CD4-positive, alpha-beta memory T cell (primary cell): ENCODE measurements around the gene ULK4. TPM values are rescaled to one million over a fixed set of nuclear protein-coding genes. Genes with fewer than 3 reads are reported as not detected.
"Not testable (repeated sequence)": the region's sequence is repeated elsewhere in the genome, so short reads cannot be mapped to it uniquely, and the experiment has no call there.

Source experiments
- CTCF ChIA-PET: fragments of 350-600 bp; sonication (Branson Sonifier 250); formaldehyde crosslinking; loops from one replicate; lab custom pipeline; 2021; ENCODE audit warnings: inconsistent platforms; ENCODE audit not compliant: partially characterized antibody; lab: Charles Lee
- POLR2A ChIA-PET: fragments of 350-600 bp; sonication (Branson Sonifier 250); formaldehyde crosslinking; loops from one replicate; lab custom pipeline; 2021; ENCODE audit not compliant: partially characterized antibody; lab: Charles Lee
- DNase-seq, 5 donors: peaks; one replicate each; pipeline versions ENCODE4 v3.0.0 to v3.0.0-alpha.2; 2020 to 2022; ENCODE audit warnings: mixed read lengths in 1 of 5
- H3K27ac ChIP-seq: one replicate; pipeline ENCODE4 v1.7.0; 2013; ENCODE audit warnings: low read depth, low read length
- H3K27me3 ChIP-seq: 2 replicates; pipeline ENCODE4 v1.7.0; 2013; ENCODE audit warnings: mild to moderate bottlenecking, low read length, moderate library complexity; ENCODE audit not compliant: insufficient read depth
- H3K36me3 ChIP-seq: 2 replicates; pipeline ENCODE4 v1.7.0; 2013; ENCODE audit warnings: mild to moderate bottlenecking, low read length, moderate library complexity; ENCODE audit not compliant: insufficient read depth
- H3K4me1 ChIP-seq: 2 replicates; pipeline ENCODE4 v1.7.0; 2013; ENCODE audit warnings: mild to moderate bottlenecking, low read length, moderate library complexity; ENCODE audit not compliant: insufficient read depth
- H3K4me3 ChIP-seq, 2 donors: one replicate each; pipeline ENCODE4 v1.7.0; 2013; ENCODE audit warnings: low read length in 2 of 2, mild to moderate bottlenecking in 1 of 2
- H3K9me3 ChIP-seq, 2 donors: one replicate each; pipeline ENCODE4 v1.7.0; 2013; ENCODE audit warnings: low read length in 2 of 2, control low read depth in 1 of 2; ENCODE audit not compliant: control insufficient read depth in 1 of 2
- H3K27ac Mint-ChIP-seq, 7 donors: one replicate each; pipeline ENCODE4 v1.8.0; 2020 to 2021; ENCODE audit warnings: mixed read lengths in 7 of 7, mild to moderate bottlenecking in 6 of 7, inconsistent platforms in 3 of 7, moderate library complexity in 3 of 7
- H3K27me3 Mint-ChIP-seq, 2 donors: one replicate each; pipeline ENCODE4 v1.8.0; 2020 to 2021; ENCODE audit warnings: mixed read lengths in 2 of 2
- H3K36me3 Mint-ChIP-seq, 2 donors: one replicate each; pipeline ENCODE4 v1.8.0; 2020 to 2021; ENCODE audit warnings: mixed read lengths in 2 of 2, inconsistent platforms in 1 of 2, mild to moderate bottlenecking in 1 of 2
- H3K4me1 Mint-ChIP-seq, 4 donors: one replicate each; pipeline ENCODE4 v1.8.0; 2020 to 2021; ENCODE audit warnings: mixed read lengths in 4 of 4, mild to moderate bottlenecking in 1 of 4
- H3K4me3 Mint-ChIP-seq, 8 donors: one replicate each; pipeline ENCODE4 v1.8.0; 2020 to 2021; ENCODE audit warnings: mixed read lengths in 8 of 8, mild to moderate bottlenecking in 7 of 8, moderate library complexity in 6 of 8, inconsistent platforms in 3 of 8
- H3K9me3 Mint-ChIP-seq, 8 donors: one replicate each; pipeline ENCODE4 v1.8.0; 2020 to 2021; ENCODE audit warnings: mixed read lengths in 8 of 8, mild to moderate bottlenecking in 5 of 8, inconsistent platforms in 3 of 8, moderate library complexity in 1 of 8
- intact Hi-C: fragments of 100-400 bp; cut with micrococcal nuclease; formaldehyde crosslinking; loops from one replicate; pipeline ENCODE4 v1.15.1; 2023
- polyA plus RNA-seq, 2 donors: library from polyadenylated mRNA; unstranded; fragments of 300-500 nt; fragmentation: Illumina TruSeq; gene quantifications; one replicate each; pipeline ENCODE4 v1.2.3, GENCODE V29; 2021
- total RNA-seq, 2 experiments: library from RNA; stranded (reverse); gene quantifications; one replicate each; pipeline ENCODE4 v1.2.3, GENCODE V29; 2021

Gene ULK4
- total and polyA plus RNA-seq, 4 experiments from 2014 or later: 6.3 to 29.1 (median 19.2) TPM

DNA sequence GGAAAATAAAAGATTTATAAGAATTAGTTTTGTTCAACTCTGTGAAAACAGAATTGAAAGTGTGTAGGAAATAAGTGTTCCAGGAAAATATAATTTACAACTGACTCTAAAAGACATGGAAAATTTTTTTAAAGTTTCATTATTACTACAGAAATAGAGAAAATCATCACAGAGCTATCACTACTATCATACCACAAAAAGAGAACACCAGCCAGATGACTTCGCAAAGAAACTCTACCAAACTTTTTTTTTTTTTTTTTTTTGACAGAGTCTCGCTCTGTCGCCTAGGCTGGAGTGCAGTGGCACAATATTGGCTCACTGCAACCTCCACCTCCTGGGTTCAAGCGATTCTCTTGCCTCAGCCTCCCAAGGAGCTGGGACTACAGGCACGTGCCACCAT, 405.7 kb downstream of the ULK4 start:
- H3K4me1 ChIP-seq, H3K27me3 Mint-ChIP-seq, H3K4me3 Mint-ChIP-seq, H3K4me3 ChIP-seq, H3K36me3 ChIP-seq, H3K27ac Mint-ChIP-seq, intact Hi-C loops, CTCF ChIA-PET, H3K27ac ChIP-seq, H3K9me3 ChIP-seq, H3K27me3 ChIP-seq, H3K4me1 Mint-ChIP-seq, POLR2A ChIA-PET, DNase-seq: not testable (repeated sequence)
- Mint-ChIP-seq H3K36me3 (peaks cover 16 to 19% of the 10 kb centered on the region in 2 donors), H3K9me3 (peaks cover 7 to 36% (median 16%) of the 10 kb centered on the region in 8 donors)

DNA sequence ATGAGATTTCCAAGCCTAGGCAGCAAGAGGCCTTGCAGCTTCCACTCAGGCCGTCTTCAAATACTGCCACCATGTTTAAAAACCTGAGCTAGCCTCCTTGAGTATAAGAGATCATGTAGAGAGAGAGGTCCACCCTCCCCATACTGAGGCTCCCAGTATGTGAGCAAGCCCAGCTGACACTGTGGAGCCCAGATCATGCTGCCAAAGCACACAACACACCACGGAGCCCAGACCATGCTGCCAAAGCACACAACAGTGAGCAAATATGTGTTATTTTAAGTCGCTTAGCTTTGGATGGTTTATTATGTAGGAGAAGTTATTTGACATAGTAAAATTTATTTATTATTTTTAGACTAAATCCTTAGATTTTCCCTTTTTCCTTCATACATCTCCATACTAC, 428.9 kb downstream of the ULK4 start:
- no peak for DNase-seq
- intact Hi-C loops: no loop called here
- Histone ChIP-seq H3K36me3 (no peaks in the 10 kb centered on the region), H3K4me1 (no peaks in the 10 kb centered on the region), H3K9me3 (no peaks in the 10 kb centered on the region), H3K27ac (no peak overlapping the region), H3K4me3 (no peak overlapping the region), H3K27me3 (no peaks in the 10 kb centered on the region)
- Mint-ChIP-seq H3K4me1 (no peaks in the 10 kb centered on the region), H3K27ac (no peak overlapping the region), H3K4me3 (no peak overlapping the region), H3K27me3 (no peaks in the 10 kb centered on the region), H3K36me3 (no peaks in the 10 kb centered on the region), H3K9me3 (peaks cover 0 to 4% (median 0%) of the 10 kb centered on the region in 8 donors)
- CTCF ChIA-PET: no interaction called here
- POLR2A ChIA-PET: no interaction called here

DNA sequence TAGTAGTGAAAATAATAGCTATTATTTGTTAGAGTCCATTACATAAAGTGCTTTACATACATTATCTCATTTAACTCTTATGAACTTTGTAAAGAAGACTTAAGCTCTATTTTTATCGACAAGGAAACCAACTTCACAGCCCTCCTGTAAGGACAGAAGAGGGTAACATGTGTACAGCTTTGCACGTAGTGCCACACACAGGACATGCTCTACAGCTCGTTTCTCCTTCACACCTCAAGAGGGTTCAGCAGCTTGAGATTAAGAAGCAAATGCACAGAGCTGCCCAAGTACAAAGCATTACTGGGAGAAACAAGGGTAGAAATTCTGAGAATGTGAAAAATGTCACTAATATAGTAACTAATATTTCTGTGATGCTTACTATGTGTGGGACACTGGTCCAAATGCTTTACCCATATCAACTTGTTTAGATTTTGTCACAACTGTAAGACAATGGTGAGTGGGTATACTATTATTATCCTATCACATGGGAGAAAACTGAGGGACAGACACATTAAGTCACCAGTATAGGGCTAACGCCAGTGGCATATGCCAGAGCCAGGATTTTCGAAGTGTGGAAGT, 434.8 kb downstream of the ULK4 start:
- no peaks in the 10 kb centered on the region for H3K36me3 ChIP-seq
- no peaks in the 10 kb centered on the region for H3K4me1 ChIP-seq
- H3K36me3 Mint-ChIP-seq: no peaks in the 10 kb centered on the region
- no peaks in the 10 kb centered on the region for H3K27me3 Mint-ChIP-seq
- CTCF ChIA-PET: no interaction called here
- peaks cover 0 to 1% (median 0%) of the 10 kb centered on the region in 8 donors for H3K9me3 Mint-ChIP-seq
- no peaks in the 10 kb centered on the region for H3K9me3 ChIP-seq
- POLR2A ChIA-PET: no interaction called here
- no peak overlapping the region for H3K27ac Mint-ChIP-seq
- no peak overlapping the region for H3K4me3 ChIP-seq
- no peak overlapping the region for H3K4me3 Mint-ChIP-seq
- H3K27ac ChIP-seq: no peak overlapping the region
- H3K4me1 Mint-ChIP-seq: no peaks in the 10 kb centered on the region
- intact Hi-C loops: no loop called here
- no peaks in the 10 kb centered on the region for H3K27me3 ChIP-seq
- no peak for DNase-seq

DNA sequence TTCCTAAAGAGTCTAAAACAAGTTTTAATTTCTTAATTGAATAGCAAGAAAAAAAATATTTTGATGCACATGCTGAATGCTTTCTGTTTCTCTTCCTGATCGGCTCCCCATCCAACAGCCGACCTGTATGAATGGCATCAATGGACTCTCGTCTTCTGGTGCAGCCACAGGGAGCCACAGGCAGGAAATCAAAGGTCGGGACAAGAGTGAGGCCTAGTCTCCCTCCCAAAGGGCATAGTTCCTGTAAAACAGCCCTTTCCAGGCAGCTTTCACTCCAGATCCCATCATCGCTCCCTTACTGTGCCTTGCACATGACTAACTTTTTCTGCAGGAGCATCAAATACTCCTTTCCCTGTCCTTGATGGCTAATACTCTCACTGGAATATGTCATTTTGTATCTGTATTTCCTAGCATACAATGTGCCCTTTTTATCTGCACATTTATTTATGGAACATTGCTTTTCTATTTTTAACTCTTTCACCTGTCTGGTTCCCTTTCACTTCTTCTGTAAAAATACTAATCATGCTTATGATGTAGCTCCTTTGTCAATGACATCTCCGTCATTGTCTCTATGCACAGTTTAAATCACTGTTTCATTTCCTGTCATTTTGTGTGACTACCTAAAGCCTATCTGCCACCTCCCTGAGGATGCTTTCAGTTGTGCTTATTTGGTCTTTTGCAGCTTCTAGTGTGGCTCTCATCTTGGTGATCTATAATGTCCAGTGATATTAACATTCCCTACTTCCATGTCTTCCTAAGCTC, 436.4 kb downstream of the ULK4 start:
- Mint-ChIP-seq H3K4me3 (no peak overlapping the region), H3K4me1 (no peaks in the 10 kb centered on the region), H3K9me3 (peaks cover 0 to 3% (median 0%) of the 10 kb centered on the region in 8 donors), H3K27me3 (no peaks in the 10 kb centered on the region), H3K27ac (no peak overlapping the region), H3K36me3 (no peaks in the 10 kb centered on the region)
- H3K4me1 ChIP-seq: no peaks in the 10 kb centered on the region
- no peaks in the 10 kb centered on the region for H3K27me3 ChIP-seq
- ChIA-PET CTCF (no interaction called here), POLR2A (interaction anchor here (0.6 kb wide), 1 partner anchor 323 kb away, joined by 3 read pairs; no protein-coding TSS in a partner anchor)
- no peaks in the 10 kb centered on the region for H3K36me3 ChIP-seq
- no peak overlapping the region for H3K27ac ChIP-seq
- intact Hi-C loops: no loop called here
- no peak for DNase-seq
- no peaks in the 10 kb centered on the region for H3K9me3 ChIP-seq
- H3K4me3 ChIP-seq: no peak overlapping the region

DNA sequence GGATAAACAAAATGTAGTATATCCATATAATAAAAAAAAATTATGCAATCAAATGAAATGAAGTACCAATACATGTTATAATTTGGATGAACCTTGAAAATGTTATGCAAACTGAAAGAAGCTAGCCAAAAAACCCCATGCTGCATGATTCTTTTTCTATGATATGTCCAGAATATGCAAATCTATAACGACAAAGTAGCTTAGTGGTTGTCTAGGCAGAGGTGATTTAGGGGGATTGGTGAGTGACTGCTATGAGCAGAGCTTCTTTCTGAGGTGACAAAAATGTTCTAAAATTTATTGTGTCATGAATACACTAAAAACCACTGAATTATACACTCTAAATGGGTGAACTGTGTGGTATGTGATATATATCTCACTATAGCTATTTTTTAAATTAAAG, 438.0 kb downstream of the ULK4 start:
- intact Hi-C loops: no loop called here
- Mint-ChIP-seq H3K36me3 (peaks cover 0 to 4% of the 10 kb centered on the region in 2 donors), H3K4me1 (no peaks in the 10 kb centered on the region)

DNA sequence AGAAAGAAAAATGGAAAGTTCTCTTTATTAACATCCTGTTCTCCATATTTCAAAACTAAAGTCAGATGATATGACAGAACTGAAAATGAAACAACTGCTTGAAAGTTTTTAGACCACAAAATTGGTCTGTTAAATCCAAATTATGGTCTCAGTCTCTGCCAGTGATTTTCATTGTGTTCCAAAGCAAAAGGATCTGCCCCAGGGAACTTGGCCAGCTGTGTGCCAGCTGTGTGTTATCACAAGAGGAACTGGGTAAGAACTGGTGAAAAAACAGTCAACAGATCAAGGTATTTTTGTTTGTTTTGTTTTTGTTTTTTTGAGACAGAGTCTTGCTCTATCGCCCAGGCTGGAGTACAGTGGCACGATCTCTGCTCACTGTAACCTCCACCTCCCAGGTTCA, 439.3 kb downstream of the ULK4 start:
- no peaks in the 10 kb centered on the region for H3K9me3 ChIP-seq
- H3K4me1 ChIP-seq: no peaks in the 10 kb centered on the region
- POLR2A ChIA-PET: no interaction called here
- no peaks in the 10 kb centered on the region for H3K4me1 Mint-ChIP-seq
- CTCF ChIA-PET: no interaction called here
- no peaks in the 10 kb centered on the region for H3K36me3 ChIP-seq
- no peaks in the 10 kb centered on the region for H3K27me3 ChIP-seq
- H3K27ac Mint-ChIP-seq: no peak overlapping the region
- no peaks in the 10 kb centered on the region for H3K27me3 Mint-ChIP-seq
- no peak for DNase-seq
- H3K9me3 Mint-ChIP-seq: peaks cover 0 to 9% (median 0%) of the 10 kb centered on the region in 8 donors
- H3K27ac ChIP-seq: no peak overlapping the region
- H3K36me3 Mint-ChIP-seq: peaks cover 3 to 4% of the 10 kb centered on the region in 2 donors
- intact Hi-C loops: no loop called here
- H3K4me3 ChIP-seq: no peak overlapping the region
- H3K4me3 Mint-ChIP-seq: no peak overlapping the region

More for the DNA sequence above, 438.0 kb downstream of the ULK4 start:
- Mint-ChIP-seq H3K27ac (no peak overlapping the region), H3K27me3 (no peaks in the 10 kb centered on the region), H3K9me3 (peaks cover 0 to 4% (median 0%) of the 10 kb centered on the region in 8 donors), H3K4me3 (no peak overlapping the region)
- Histone ChIP-seq H3K9me3 (no peaks in the 10 kb centered on the region), H3K27ac (no peak overlapping the region), H3K36me3 (no peaks in the 10 kb centered on the region), H3K27me3 (no peaks in the 10 kb centered on the region), H3K4me3 (no peak overlapping the region), H3K4me1 (no peaks in the 10 kb centered on the region)
- DNase-seq: no peak
- ChIA-PET CTCF (no interaction called here), POLR2A (no interaction called here)

DNA sequence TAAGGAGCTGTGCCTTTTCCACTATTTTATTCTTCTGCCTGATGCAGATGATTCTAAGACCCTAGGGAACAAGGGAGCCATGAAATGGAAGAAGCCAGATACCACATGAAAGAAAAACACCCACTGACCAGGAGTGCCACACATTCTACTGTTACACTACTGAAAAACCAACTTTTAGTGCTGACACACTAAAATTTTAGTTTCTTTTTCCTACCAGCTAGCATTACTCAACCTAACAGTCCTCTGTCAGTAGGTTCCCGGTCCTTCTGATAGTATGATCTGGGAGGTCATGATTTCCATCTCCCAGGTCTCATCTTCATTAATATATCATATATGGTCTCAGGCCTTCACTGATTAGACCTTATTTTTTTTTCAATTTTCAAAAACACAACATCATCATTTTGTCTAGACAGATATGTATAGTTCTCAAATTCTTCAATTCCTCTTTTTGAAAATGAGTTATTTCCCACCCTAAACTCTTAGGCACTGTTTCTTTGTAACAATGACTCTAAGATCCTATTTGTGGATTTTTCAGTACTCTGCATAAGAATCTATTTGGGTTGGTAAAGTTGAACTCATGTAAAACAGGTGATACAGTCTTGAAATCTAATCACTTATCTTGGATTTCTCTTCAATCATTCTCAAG, 440.8 kb downstream of the ULK4 start:
- Histone ChIP-seq H3K4me1 (no peaks in the 10 kb centered on the region), H3K36me3 (no peaks in the 10 kb centered on the region), H3K27ac (no peak overlapping the region), H3K9me3 (no peaks in the 10 kb centered on the region), H3K4me3 (no peak overlapping the region), H3K27me3 (no peaks in the 10 kb centered on the region)
- no peak for DNase-seq
- H3K9me3 Mint-ChIP-seq: peaks cover 0 to 9% (median 6%) of the 10 kb centered on the region in 8 donors
- H3K27ac Mint-ChIP-seq: no peak overlapping the region
- H3K27me3 Mint-ChIP-seq: no peaks in the 10 kb centered on the region
- intact Hi-C loops: no loop called here
- H3K4me3 Mint-ChIP-seq: no peak overlapping the region
- peaks cover 3 to 4% of the 10 kb centered on the region in 2 donors for H3K36me3 Mint-ChIP-seq
- CTCF ChIA-PET: no interaction called here
- POLR2A ChIA-PET: no interaction called here
- H3K4me1 Mint-ChIP-seq: no peaks in the 10 kb centered on the region
